SU-DHL-6 (cell line): ENCODE results near the gene UBALD2.

Experiments used
- CTCF ChIP-seq: fragments of 200-600 bp; sonication (generic); IDR thresholded peaks from one replicate; pipeline ENCODE4 v1.5.1; 2017; ENCODE audit warnings: antibody characterized with exemption, mild to moderate bottlenecking, low read length, moderate library complexity; ENCODE audit not compliant: insufficient read depth, poor library complexity, severe bottlenecking
- EZH2phosphoT487 ChIP-seq: fragments of 200-600 bp; sonication (generic), shearing (Covaris generic); conservative IDR thresholded peaks from 2 replicates; pipeline ENCODE4 v1.6.1; 2018; ENCODE audit warnings: mild to moderate bottlenecking, antibody characterized with exemption, low read length, moderate library complexity, mixed read lengths

GRCh38 chr17:76297436-76297835 is 32.3 kb downstream of the UBALD2 start:
- TF ChIP-seq CTCF (no peak), EZH2phosphoT487 (no peak)
